Natural killer cell (primary cell): Measurements from ENCODE around the gene CCDC57. TPM values are rescaled to one million over a fixed set of nuclear protein-coding genes. Genes with fewer than 3 reads are reported as not detected.

ENCODE experiments used
- ATAC-seq, 3 donors: fragments of 150-1000 bp in 2 of 3; fragments of 200-7000 bp in 1 of 3; cut with Tn5 transposase; 1 replicate in 1 of 3; 2 replicates in 2 of 3; pipeline ENCODE4 v1.10.0; 2021; ENCODE audit warnings: mild to moderate bottlenecking in 2 of 3, moderate library complexity in 2 of 3
- DNase-seq, 2 donors: peaks; one replicate each; pipeline versions ENCODE4 v3.0.0 to v3.0.0-alpha.2; 2013 to 2021; ENCODE audit warnings: mixed read lengths in 1 of 2
- H3K27ac ChIP-seq: one replicate; pipeline ENCODE4 v1.5.1; 2013; ENCODE audit warnings: mild to moderate bottlenecking, low read length
- H3K27me3 ChIP-seq: one replicate; pipeline ENCODE4 v1.6.1; 2013; ENCODE audit warnings: low read length; ENCODE audit not compliant: control insufficient read depth, insufficient read depth
- H3K36me3 ChIP-seq: one replicate; pipeline ENCODE4 v1.6.1; 2013; ENCODE audit warnings: low read length; ENCODE audit not compliant: control insufficient read depth, insufficient read depth
- H3K4me1 ChIP-seq: one replicate; pipeline ENCODE4 v1.6.1; 2013; ENCODE audit warnings: low read length; ENCODE audit not compliant: control insufficient read depth, insufficient read depth
- H3K4me3 ChIP-seq: one replicate; pipeline ENCODE4 v1.5.1; 2013; ENCODE audit warnings: low read length
- H3K9me3 ChIP-seq: one replicate; pipeline ENCODE4 v1.6.1; 2013; ENCODE audit warnings: low read length; ENCODE audit not compliant: control insufficient read depth, insufficient read depth
- H3K27ac Mint-ChIP-seq, 2 donors: one replicate each; pipeline ENCODE4 v1.8.0; 2022; ENCODE audit warnings: mild to moderate bottlenecking in 2 of 2, mixed read lengths in 2 of 2, moderate library complexity in 1 of 2
- H3K27me3 Mint-ChIP-seq, 2 donors: one replicate each; pipeline ENCODE4 v1.8.0; 2022; ENCODE audit warnings: low read depth in 2 of 2, mixed read lengths in 2 of 2
- H3K36me3 Mint-ChIP-seq: one replicate; pipeline ENCODE4 v1.8.0; 2022; ENCODE audit warnings: mixed read lengths
- H3K4me1 Mint-ChIP-seq, 2 donors: one replicate each; pipeline ENCODE4 v1.8.0; 2022; ENCODE audit warnings: mixed read lengths in 2 of 2
- H3K4me3 Mint-ChIP-seq: one replicate; pipeline ENCODE4 v1.8.0; 2022; ENCODE audit warnings: mild to moderate bottlenecking, moderate library complexity, mixed read lengths
- H3K9me3 Mint-ChIP-seq, 2 donors: one replicate each; pipeline ENCODE4 v1.8.0; 2022; ENCODE audit warnings: mixed read lengths in 2 of 2
- WGBS: methylation state at CpG from one replicate; pipeline ENCODE4 v1.1.7; 2013; ENCODE audit warnings: missing lambda C conversion rate; ENCODE audit not compliant: insufficient coverage; 5-methylcytosine and 5-hydroxymethylcytosine counted together
- intact Hi-C: fragments of 100-400 bp; cut with micrococcal nuclease; formaldehyde crosslinking; loops from one replicate; pipeline ENCODE4 v1.14.2; 2022
- total RNA-seq, 4 donors: library from RNA; stranded (reverse); fragments of 120-200 nt in 1 of 4; gene quantifications; one replicate each; pipeline versions ENCODE4 v1.2.3 to v1.2.4, GENCODE V29; 2013 to 2022
- TF ChIP-seq, protein P1 (sequence below): fragments of 200-600 bp; IDR thresholded peaks from one replicate; pipeline ENCODE4 v1.8.0; 2022; ENCODE audit warnings: antibody characterized with exemption

CCDC57 gene
- total RNA-seq, 3 donors from 2014 or later (not counting 1 experiment from before 2014, with no cell fraction given), result 69.7 to 79.2 (median 75.1) TPM

DNA sequence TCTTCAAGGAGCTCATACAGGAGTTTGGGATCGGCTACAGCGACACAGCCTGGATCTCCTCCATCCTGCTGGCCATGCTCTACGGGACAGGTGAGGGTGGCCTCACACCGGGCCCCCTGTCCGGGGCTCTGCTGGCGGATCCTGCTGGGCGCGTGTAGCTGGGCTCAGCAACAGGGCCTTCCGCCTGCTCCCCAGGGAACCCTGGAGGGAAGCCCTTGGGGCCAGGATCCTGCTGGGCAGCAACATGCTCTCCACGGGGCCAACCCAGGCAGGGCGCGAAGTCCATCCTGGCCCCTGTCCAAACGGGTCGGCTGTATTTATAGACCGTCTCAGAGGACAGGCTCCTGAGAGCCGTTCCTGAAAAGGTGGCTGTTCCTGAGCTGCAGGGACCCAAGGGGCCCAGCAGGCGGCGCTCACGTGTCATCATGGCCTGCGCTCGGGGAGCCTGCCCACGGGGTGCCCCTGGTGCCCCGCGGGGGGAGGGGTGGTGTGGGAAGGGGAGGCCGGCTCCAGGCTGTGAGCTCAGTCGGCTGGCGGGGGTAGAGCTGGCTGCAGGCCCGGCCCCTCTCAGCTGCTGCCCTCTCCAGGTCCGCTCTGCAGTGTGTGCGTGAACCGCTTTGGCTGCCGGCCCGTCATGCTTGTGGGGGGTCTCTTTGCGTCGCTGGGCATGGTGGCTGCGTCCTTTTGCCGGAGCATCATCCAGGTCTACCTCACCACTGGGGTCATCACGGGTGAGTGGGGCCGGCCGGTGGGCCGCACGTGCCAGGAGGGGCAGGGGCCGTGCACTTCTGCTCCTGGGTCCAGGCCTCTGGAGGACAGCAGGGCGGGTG is 23.7 kb upstream of the CCDC57 start:
- peaks cover 27 to 56% of the 10 kb centered on the region in 2 donors for H3K4me1 Mint-ChIP-seq
- peaks cover 70% of the 10 kb centered on the region for H3K4me1 ChIP-seq

DNA sequence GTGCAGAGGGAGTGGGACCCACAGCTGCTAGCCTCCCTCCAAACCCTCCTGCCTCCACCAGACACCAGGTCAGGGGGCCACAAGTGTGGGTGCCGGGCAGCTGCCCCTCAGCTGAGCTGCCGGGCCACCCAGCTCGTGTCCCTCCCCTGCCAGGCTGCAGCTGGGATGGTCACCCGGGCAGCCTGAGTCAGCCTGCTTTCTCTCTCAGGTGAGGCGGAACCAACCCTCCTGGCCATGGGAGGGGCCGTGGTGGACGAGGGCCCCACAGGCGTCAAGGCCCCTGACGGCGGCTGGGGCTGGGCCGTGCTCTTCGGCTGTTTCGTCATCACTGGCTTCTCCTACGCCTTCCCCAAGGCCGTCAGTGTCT is 23.1 kb upstream of the CCDC57 start:
- WGBS, result 80% methylated on average over 15 of the region's 15 CpGs
- H3K4me1 Mint-ChIP-seq, result peaks cover 27 to 50% of the 10 kb centered on the region in 2 donors
- ATAC-seq (no peak), DNase-seq (no peak)
- no peaks in the 10 kb centered on the region for H3K27me3 Mint-ChIP-seq
- Histone ChIP-seq H3K36me3 (peaks cover 17% of the 10 kb centered on the region), H3K27me3 (no peaks in the 10 kb centered on the region), H3K4me1 (peaks cover 67% of the 10 kb centered on the region), H3K4me3 (no peak overlapping the region), H3K27ac (no peak overlapping the region), H3K9me3 (no peaks in the 10 kb centered on the region)
- no peaks in the 10 kb centered on the region for H3K36me3 Mint-ChIP-seq
- H3K9me3 Mint-ChIP-seq, result no peaks in the 10 kb centered on the region
- no peak overlapping the region for H3K4me3 Mint-ChIP-seq
- intact Hi-C loops, result loop anchor here (1.0 to 5.0 kb wide), 2 partner anchors 37 to 86 kb away; partner anchors contain the start of gene CSNK1D
- peak overlapping the region; percentile 58 to 72 for H3K27ac Mint-ChIP-seq
- TF ChIP-seq, protein P1, sequence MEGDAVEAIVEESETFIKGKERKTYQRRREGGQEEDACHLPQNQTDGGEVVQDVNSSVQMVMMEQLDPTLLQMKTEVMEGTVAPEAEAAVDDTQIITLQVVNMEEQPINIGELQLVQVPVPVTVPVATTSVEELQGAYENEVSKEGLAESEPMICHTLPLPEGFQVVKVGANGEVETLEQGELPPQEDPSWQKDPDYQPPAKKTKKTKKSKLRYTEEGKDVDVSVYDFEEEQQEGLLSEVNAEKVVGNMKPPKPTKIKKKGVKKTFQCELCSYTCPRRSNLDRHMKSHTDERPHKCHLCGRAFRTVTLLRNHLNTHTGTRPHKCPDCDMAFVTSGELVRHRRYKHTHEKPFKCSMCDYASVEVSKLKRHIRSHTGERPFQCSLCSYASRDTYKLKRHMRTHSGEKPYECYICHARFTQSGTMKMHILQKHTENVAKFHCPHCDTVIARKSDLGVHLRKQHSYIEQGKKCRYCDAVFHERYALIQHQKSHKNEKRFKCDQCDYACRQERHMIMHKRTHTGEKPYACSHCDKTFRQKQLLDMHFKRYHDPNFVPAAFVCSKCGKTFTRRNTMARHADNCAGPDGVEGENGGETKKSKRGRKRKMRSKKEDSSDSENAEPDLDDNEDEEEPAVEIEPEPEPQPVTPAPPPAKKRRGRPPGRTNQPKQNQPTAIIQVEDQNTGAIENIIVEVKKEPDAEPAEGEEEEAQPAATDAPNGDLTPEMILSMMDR, result no peak

More for the DNA sequence above, 23.7 kb upstream of the CCDC57 start:
- Histone ChIP-seq H3K4me3 (no peak overlapping the region), H3K9me3 (no peaks in the 10 kb centered on the region), H3K27me3 (no peaks in the 10 kb centered on the region), H3K36me3 (peaks cover 21% of the 10 kb centered on the region), H3K27ac (peak overlapping the region; percentile 27)
- H3K36me3 Mint-ChIP-seq, result no peaks in the 10 kb centered on the region
- H3K9me3 Mint-ChIP-seq, result no peaks in the 10 kb centered on the region
- H3K27me3 Mint-ChIP-seq, result no peaks in the 10 kb centered on the region
- H3K4me3 Mint-ChIP-seq, result no peak overlapping the region
- DNase-seq (peak; percentile 72 to 86), ATAC-seq (peak; percentile 44 to 57 (median 46))
- TF ChIP-seq, protein P1, result peak; percentile 82
- H3K27ac Mint-ChIP-seq, result peak overlapping the region; percentile 58 to 72
- 61% methylated on average over 44 of the region's 44 CpGs for WGBS
- intact Hi-C loops, result loop anchor here (1.0 to 5.0 kb wide), 2 partner anchors 36 to 85 kb away; partner anchors contain the start of gene CSNK1D

DNA sequence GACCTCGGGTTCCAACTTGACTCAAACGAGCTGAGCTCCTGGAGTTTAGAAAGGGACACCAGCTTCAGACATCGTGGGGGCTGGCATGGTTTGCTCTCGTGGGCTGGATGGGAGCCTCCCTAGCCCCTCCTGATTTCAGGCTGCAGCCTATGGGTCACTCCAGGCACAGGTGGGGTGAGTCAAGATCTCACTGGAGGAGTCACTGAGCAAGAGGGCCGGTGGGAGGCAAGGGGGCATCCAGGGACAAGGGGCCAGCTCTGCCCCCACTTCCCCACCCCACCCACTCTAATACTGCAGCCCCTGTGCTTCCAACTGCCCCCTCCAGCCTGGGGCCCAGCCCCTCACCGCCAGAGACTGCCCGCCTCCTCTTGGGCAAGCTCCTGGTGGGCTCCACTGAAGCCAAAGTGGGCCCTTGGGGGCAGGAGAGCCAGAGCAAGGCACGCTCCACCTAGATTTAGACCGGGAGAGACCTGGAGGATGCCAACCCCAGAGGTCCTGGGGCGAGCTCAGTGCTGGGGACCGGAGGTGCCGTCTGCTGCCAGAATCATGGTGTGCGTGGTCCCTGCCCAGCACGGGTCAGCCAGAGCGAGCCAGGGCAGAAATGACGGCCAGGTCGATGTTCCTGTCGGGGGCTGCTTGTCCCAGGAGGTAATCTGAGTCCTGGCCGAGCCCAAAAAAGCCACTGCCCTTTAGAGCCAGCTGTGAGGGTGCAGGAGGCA is 22.6 kb upstream of the CCDC57 start:
- intact Hi-C loops, result loop anchor here (5.0 kb wide), 1 partner anchor 37 kb away; the partner anchor contains the start of gene CSNK1D
- Mint-ChIP-seq H3K27ac (peak overlapping the region in 1 of 2 donors; percentile 72), H3K4me3 (no peak overlapping the region), H3K27me3 (no peaks in the 10 kb centered on the region), H3K4me1 (peaks cover 21 to 48% of the 10 kb centered on the region in 2 donors), H3K36me3 (no peaks in the 10 kb centered on the region), H3K9me3 (no peaks in the 10 kb centered on the region)
- peak in 1 of 2 donors; percentile 26 for DNase-seq
- H3K36me3 ChIP-seq, result peaks cover 17% of the 10 kb centered on the region
- peaks cover 67% of the 10 kb centered on the region for H3K4me1 ChIP-seq
- H3K27ac ChIP-seq, result no peak overlapping the region
- H3K9me3 ChIP-seq, result no peaks in the 10 kb centered on the region
- 89% methylated on average over 19 of the region's 19 CpGs for WGBS
- no peaks in the 10 kb centered on the region for H3K27me3 ChIP-seq
- no peak overlapping the region for H3K4me3 ChIP-seq
- ATAC-seq, result no peak
- TF ChIP-seq, protein P1, result no peak
